SK-N-SH treated with all-trans-retinoic acid at 6 μM for 48 hours (cell line): ENCODE results near the gene CAMKMT.

Source experiments
- ATAC-seq: fragments of 200-7000 bp; cut with Tn5 transposase; 3 replicates; pipeline ENCODE4 v1.9.1; 2020; ENCODE audit warnings: mild to moderate bottlenecking, moderate library complexity
- ARNTL ChIP-seq: fragments of 450-650 bp; formaldehyde crosslinking; IDR thresholded peaks from 2 replicates; pipeline ENCODE4 v1.5.0; 2020; ENCODE audit warnings: low read depth, mild to moderate bottlenecking, moderate library complexity, borderline replicate concordance
- BACH2 ChIP-seq: fragments of 250-450 bp; sonication (Bioruptor Pico); IDR thresholded peaks from 2 replicates; pipeline ENCODE4 v1.9.0; 2021; ENCODE audit warnings: mild to moderate bottlenecking, borderline replicate concordance
- ESRRG ChIP-seq: fragments of 250-450 bp; sonication (Bioruptor Pico); IDR thresholded peaks from 2 replicates; pipeline ENCODE4 v1.6.1; 2021; ENCODE audit warnings: mild to moderate bottlenecking
- ISL1 ChIP-seq: fragments of 250-450 bp; sonication (Bioruptor Pico); IDR thresholded peaks from 2 replicates; pipeline ENCODE4 v2.1.2; 2022; ENCODE audit warnings: mild to moderate bottlenecking, moderate library complexity
- OSR1 ChIP-seq: fragments of 250-450 bp; sonication (Bioruptor Pico); IDR thresholded peaks from 2 replicates; pipeline ENCODE4 v1.8.0; 2022; ENCODE audit warnings: moderate library complexity, mild to moderate bottlenecking, inconsistent platforms
- POU6F1 ChIP-seq: fragments of 250-450 bp; sonication (Bioruptor Pico); IDR thresholded peaks from 2 replicates; pipeline ENCODE4 v1.8.0; 2021; ENCODE audit warnings: low read depth, mild to moderate bottlenecking, moderate library complexity, borderline replicate concordance
- RARB ChIP-seq: fragments of 250-450 bp; sonication (Bioruptor Pico); IDR thresholded peaks from 2 replicates; pipeline ENCODE4 v1.8.0; 2021; ENCODE audit warnings: mild to moderate bottlenecking, moderate library complexity
- SNAI2 ChIP-seq: fragments of 250-450 bp; sonication (Bioruptor Pico); IDR thresholded peaks from 2 replicates; pipeline ENCODE4 v1.5.0; 2020; ENCODE audit warnings: mild to moderate bottlenecking, moderate library complexity
- TCF4 ChIP-seq: fragments of 250-450 bp; sonication (Bioruptor Pico); IDR thresholded peaks from 2 replicates; pipeline ENCODE4 v1.8.0; 2021; ENCODE audit warnings: mild to moderate bottlenecking, moderate library complexity, borderline replicate concordance
- TOX ChIP-seq: fragments of 250-450 bp; sonication (Bioruptor Pico); IDR thresholded peaks from 2 replicates; pipeline ENCODE4 v1.8.0; 2021; ENCODE audit warnings: mild to moderate bottlenecking, moderate library complexity, borderline replicate concordance
- TSHZ2 ChIP-seq: fragments of 250-450 bp; sonication (Bioruptor Pico); IDR thresholded peaks from 2 replicates; pipeline ENCODE4 v1.5.0; 2020; ENCODE audit warnings: mild to moderate bottlenecking, moderate library complexity
- ZC3H10 ChIP-seq: fragments of 250-450 bp; sonication (Bioruptor Pico); IDR thresholded peaks from 2 replicates; pipeline ENCODE4 v1.5.1; 2021; ENCODE audit warnings: mild to moderate bottlenecking, moderate library complexity
- ZFP3 ChIP-seq: fragments of 250-450 bp; sonication (Bioruptor Pico); IDR thresholded peaks from 2 replicates; pipeline ENCODE4 v1.5.0; 2020; ENCODE audit warnings: mild to moderate bottlenecking, moderate library complexity
- ZFP30 ChIP-seq: fragments of 450-650 bp; formaldehyde crosslinking; IDR thresholded peaks from 2 replicates; pipeline ENCODE4 v1.5.0; 2022; ENCODE audit warnings: mild to moderate bottlenecking, moderate library complexity
- ZNF565 ChIP-seq: fragments of 450-650 bp; formaldehyde crosslinking; conservative IDR thresholded peaks from 2 replicates; pipeline ENCODE4 v1.5.0; 2020; ENCODE audit warnings: low read depth, mild to moderate bottlenecking, moderate library complexity
- ZNF70 ChIP-seq: fragments of 450-650 bp; formaldehyde crosslinking; IDR thresholded peaks from 2 replicates; pipeline ENCODE4 v1.5.0; 2020; ENCODE audit warnings: mild to moderate bottlenecking, moderate library complexity
- ZNF8 ChIP-seq: fragments of 450-650 bp; formaldehyde crosslinking; IDR thresholded peaks from 2 replicates; pipeline ENCODE4 v1.5.0; 2020; ENCODE audit warnings: mild to moderate bottlenecking, moderate library complexity
- TF ChIP-seq, protein P1 (sequence below): fragments of 250-450 bp; sonication (Bioruptor Pico); IDR thresholded peaks from 2 replicates; pipeline ENCODE4 v1.5.1; 2021; ENCODE audit warnings: mild to moderate bottlenecking, moderate library complexity
- TF ChIP-seq, protein P2 (sequence below): fragments of 250-450 bp; sonication (Bioruptor Pico); IDR thresholded peaks from 2 replicates; pipeline ENCODE4 v1.8.0; 2020; ENCODE audit warnings: mild to moderate bottlenecking, moderate library complexity, borderline replicate concordance
- TF ChIP-seq, protein P3 (sequence below): fragments of 250-450 bp; sonication (Bioruptor Pico); IDR thresholded peaks from 2 replicates; pipeline ENCODE4 v1.5.1; 2020; ENCODE audit warnings: low read depth, mild to moderate bottlenecking, moderate library complexity

Gene CAMKMT

DNA sequence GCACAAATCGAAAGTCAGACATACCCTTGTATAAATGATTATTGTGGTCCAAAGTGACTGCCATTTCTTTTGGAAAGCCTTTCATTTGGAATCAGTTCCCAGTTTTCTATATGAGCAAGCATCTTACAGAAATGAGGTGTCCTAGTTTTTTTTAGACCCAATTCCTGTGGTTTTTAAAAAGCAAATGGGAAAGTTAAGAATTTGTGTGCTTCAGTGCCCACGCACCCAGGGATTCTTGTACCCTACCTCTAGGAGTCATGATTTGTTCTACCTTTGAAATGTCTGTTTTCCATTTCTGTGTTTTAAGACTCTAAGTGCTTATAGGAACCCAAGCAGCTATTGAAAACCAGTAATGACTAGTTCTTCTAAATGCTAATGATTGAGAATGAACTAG, 218.1 kb downstream of the CAMKMT start:
- ATAC-seq: no peak
- TF ChIP-seq TOX (CRISPR knock-in tag): no peak
- TF ChIP-seq ARNTL (CRISPR knock-in tag): no peak
- no peak for TF ChIP-seq TSHZ2 (CRISPR knock-in tag)
- no peak for TF ChIP-seq ZFP3 (CRISPR knock-in tag)
- TF ChIP-seq ZC3H10 (CRISPR knock-in tag): no peak
- TF ChIP-seq ISL1 (CRISPR knock-in tag): no peak
- no peak for TF ChIP-seq BACH2

DNA sequence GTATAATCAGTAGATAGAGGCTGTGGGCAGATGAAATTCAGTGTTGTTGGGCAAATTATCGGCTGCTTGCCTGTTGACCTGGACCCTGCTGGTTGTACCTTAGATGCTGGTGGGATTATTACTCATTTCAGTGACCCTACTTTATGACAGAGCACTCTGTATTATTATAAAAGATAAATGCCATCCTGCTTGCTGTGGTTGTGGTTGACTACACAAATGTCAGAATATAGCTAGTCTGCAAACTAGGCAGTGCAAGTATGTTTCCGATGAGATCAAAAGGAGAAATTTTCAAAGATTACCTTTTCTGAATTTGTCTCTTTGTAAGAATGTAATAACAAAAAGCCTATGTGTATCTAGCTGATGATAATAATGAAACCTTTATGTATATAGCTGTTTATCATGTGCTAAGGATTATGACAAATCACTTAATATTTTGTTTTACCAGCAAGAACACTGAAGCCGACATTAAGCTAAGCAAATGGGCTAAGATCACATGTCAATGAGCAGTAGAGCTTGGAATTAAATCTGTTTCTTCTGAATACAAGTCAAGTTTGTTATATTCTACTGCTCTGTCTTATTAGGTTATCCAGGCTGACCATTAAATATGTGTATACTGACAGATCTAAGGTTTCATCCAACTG, 219.2 kb downstream of the CAMKMT start:
- TF ChIP-seq, protein P1, sequence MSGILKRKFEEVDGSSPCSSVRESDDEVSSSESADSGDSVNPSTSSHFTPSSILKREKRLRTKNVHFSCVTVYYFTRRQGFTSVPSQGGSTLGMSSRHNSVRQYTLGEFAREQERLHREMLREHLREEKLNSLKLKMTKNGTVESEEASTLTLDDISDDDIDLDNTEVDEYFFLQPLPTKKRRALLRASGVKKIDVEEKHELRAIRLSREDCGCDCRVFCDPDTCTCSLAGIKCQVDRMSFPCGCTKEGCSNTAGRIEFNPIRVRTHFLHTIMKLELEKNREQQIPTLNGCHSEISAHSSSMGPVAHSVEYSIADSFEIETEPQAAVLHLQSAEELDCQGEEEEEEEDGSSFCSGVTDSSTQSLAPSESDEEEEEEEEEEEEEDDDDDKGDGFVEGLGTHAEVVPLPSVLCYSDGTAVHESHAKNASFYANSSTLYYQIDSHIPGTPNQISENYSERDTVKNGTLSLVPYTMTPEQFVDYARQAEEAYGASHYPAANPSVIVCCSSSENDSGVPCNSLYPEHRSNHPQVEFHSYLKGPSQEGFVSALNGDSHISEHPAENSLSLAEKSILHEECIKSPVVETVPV (CRISPR knock-in tag): no peak
- TF ChIP-seq ISL1 (CRISPR knock-in tag): no peak
- TF ChIP-seq BACH2: no peak
- no peak for TF ChIP-seq ZC3H10 (CRISPR knock-in tag)
- no peak for TF ChIP-seq SNAI2
- TF ChIP-seq, protein P2, sequence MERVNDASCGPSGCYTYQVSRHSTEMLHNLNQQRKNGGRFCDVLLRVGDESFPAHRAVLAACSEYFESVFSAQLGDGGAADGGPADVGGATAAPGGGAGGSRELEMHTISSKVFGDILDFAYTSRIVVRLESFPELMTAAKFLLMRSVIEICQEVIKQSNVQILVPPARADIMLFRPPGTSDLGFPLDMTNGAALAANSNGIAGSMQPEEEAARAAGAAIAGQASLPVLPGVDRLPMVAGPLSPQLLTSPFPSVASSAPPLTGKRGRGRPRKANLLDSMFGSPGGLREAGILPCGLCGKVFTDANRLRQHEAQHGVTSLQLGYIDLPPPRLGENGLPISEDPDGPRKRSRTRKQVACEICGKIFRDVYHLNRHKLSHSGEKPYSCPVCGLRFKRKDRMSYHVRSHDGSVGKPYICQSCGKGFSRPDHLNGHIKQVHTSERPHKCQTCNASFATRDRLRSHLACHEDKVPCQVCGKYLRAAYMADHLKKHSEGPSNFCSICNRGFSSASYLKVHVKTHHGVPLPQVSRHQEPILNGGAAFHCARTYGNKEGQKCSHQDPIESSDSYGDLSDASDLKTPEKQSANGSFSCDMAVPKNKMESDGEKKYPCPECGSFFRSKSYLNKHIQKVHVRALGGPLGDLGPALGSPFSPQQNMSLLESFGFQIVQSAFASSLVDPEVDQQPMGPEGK (CRISPR knock-in tag): no peak
- TF ChIP-seq OSR1 (CRISPR knock-in tag): no peak
- TF ChIP-seq, protein P3, sequence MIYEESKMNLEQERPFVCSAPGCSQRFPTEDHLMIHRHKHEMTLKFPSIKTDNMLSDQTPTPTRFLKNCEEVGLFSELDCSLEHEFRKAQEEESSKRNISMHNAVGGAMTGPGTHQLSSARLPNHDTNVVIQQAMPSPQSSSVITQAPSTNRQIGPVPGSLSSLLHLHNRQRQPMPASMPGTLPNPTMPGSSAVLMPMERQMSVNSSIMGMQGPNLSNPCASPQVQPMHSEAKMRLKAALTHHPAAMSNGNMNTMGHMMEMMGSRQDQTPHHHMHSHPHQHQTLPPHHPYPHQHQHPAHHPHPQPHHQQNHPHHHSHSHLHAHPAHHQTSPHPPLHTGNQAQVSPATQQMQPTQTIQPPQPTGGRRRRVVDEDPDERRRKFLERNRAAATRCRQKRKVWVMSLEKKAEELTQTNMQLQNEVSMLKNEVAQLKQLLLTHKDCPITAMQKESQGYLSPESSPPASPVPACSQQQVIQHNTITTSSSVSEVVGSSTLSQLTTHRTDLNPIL: no peak
- no peak for TF ChIP-seq POU6F1 (CRISPR knock-in tag)
- TF ChIP-seq TCF4 (CRISPR knock-in tag): no peak
- TF ChIP-seq ZNF565 (CRISPR knock-in tag): no peak
- no peak for TF ChIP-seq RARB
- TF ChIP-seq ARNTL (CRISPR knock-in tag): no peak
- TF ChIP-seq ZNF8 (CRISPR knock-in tag): no peak
- no peak for TF ChIP-seq ZNF70 (CRISPR knock-in tag)
- ATAC-seq: no peak

- no peak for ATAC-seq
- TF ChIP-seq ZNF565 (CRISPR knock-in tag): no peak
- no peak for TF ChIP-seq ARNTL (CRISPR knock-in tag)
- no peak for TF ChIP-seq ZFP3 (CRISPR knock-in tag)
- no peak for TF ChIP-seq OSR1 (CRISPR knock-in tag)
- TF ChIP-seq, protein P3: no peak
- TF ChIP-seq, protein P2 (CRISPR knock-in tag): no peak
- no peak for TF ChIP-seq ESRRG
- TF ChIP-seq TCF4 (CRISPR knock-in tag): no peak
- no peak for TF ChIP-seq ZFP30
- no peak for TF ChIP-seq TOX (CRISPR knock-in tag)
- TF ChIP-seq ISL1 (CRISPR knock-in tag): no peak
- TF ChIP-seq TSHZ2 (CRISPR knock-in tag): no peak
These were observed 220.7 kb downstream of the CAMKMT start for GRCh38 chr2:44582363-44583008.
